Hematopoietic multipotent progenitor cell treated with erythropoietin and hydrocortisone succinate and interleukin-3 and kit ligand, for 6 days (in vitro differentiated cells): ENCODE measurements around the gene CDC42BPB.

Experiments used
- DNase-seq: peaks from one replicate; pipeline ENCODE4 v3.0.0-alpha.2; 2015

The CDC42BPB gene

GRCh38 chr14:102926104-102926503 lies 131.2 kb downstream of the CDC42BPB start:
- no peak for DNase-seq

GRCh38 chr14:102925646-102926045 lies 131.7 kb downstream of the CDC42BPB start:
- DNase-seq = no peak

- DNase-seq = no peak
These were observed 132.4 kb downstream of the CDC42BPB start for GRCh38 chr14:102924632-102925588.

DNA sequence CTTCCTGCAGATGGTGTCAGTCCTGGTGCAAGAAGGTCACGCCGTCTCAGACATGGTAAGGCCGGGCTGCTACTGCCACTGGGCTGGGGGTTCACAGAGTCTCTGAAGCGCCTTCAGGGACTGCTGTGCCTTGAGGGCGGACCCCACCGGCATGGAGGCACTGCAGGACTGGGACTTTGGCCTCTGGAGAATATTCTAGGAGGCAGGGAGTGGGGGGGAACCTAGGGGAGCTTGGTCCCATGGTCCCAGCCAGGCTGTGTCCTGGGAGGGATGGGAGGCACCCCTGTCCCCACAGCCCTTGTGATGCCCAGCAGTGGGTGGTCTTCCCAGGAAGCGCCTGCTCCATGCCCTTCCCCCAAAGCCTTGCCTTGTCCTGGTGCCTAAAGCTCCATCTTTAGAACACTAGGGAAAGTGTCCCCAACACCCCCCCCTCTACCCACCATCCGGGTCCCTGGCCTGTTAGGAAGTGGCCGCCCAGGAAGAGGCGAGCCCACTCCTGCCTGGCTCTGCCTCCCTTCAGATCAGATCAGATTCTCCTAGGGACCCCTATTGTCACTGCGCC lies 133.3 kb downstream of the CDC42BPB start:
- DNase-seq = no peak

DNA sequence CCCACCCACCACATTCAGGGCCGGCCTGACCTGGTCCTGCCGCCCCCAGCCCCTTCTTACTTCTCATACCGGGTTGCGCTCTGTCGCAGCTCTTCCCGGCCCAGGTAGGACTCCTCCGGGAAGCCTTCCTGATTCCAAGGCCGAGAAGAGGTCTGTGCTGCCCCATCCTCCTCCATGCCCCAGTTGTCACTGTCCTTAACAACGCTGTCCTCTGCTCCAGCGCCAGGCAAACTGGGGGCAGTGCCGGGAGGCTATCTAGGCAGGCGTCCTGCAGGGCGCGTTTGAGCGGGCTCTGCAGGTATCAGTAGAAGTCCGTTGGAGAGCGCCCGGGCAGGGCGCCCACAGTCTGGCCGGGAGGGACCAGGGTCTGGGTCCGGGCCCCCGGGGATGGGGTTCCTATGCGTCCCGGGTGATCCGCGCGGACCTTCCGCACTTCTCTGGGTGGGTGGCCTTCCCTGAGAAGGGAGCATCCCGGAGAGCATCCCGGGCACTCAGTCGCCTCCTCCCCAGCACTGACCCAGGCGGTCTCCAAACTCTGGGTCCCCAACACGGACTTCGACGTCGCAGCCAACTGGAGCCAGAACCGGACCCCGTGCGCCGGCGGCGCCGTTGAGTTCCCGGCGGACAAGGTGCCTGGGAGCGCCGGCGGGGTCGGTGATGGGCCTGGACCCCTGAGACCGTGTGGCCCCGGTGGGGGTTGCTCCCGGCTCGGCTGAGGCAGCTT lies 134.0 kb downstream of the CDC42BPB start:
- DNase-seq = no peak

GRCh38 chr14:102922490-102923200 lies 134.7 kb downstream of the CDC42BPB start, which contains the start of gene AMN:
TSS of gene AMN (plus strand) at chr14:102922663. CDS start at chr14:102922689, 26 bp downstream.
- peak; percentile 53 for DNase-seq

DNA sequence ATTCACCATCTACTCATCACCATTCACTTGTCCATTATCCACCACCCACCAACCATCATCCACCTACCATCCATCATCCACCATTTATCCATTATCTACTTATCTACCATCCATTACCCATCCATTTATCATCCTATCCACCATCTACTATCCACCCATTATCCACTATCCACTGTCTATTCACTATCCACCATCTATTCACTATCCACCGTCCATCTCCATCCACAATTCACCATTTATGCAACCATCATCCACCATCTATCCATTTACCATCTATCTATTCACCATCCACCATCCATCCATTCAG lies 136.4 kb downstream of the CDC42BPB start:
- DNase-seq = no peak

- no peak for DNase-seq
These were observed 136.9 kb downstream of the CDC42BPB start for GRCh38 chr14:102920273-102920997.

GRCh38 chr14:102918438-102918837 lies 138.9 kb downstream of the CDC42BPB start:
- no peak for DNase-seq

DNA sequence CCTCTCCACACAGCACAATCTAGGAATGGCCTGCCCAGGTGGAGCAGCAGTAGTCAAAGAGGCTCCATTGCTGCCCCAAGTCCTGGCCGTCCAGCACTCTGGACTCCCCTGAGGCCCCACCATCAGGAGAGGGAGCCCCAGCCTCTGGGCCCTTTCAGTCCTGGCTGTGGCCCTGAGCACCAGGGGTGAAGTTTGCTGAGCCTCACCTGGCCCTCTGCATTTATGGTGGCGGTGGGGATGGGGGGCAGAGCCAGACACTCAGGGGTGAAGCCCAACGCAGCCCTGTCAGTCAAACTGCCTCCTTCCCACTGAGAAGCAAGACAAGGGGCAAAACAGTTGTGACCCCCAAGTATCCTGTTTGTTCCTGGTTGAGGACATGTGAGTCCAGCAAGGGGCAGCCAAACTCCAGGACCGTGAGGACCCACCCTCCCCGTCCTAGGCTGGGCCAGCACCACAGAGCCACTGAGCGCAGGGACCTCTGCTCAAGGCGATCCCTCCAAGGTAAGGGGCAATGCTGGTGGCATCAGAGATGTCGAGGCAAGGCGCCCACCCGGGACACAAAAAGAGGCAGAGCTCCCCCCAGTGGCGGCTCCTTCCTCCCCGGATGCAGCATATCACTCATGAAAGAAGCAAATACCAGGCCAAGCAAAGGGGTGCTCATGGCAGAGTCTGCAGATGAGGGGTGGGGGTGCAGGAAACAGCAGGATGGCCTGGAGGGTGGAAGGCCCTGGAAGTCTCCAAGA lies 139.7 kb downstream of the CDC42BPB start:
- DNase-seq = peak; percentile 72

GRCh38 chr14:102917056-102917385 lies 140.3 kb downstream of the CDC42BPB start:
- DNase-seq = no peak

DNA sequence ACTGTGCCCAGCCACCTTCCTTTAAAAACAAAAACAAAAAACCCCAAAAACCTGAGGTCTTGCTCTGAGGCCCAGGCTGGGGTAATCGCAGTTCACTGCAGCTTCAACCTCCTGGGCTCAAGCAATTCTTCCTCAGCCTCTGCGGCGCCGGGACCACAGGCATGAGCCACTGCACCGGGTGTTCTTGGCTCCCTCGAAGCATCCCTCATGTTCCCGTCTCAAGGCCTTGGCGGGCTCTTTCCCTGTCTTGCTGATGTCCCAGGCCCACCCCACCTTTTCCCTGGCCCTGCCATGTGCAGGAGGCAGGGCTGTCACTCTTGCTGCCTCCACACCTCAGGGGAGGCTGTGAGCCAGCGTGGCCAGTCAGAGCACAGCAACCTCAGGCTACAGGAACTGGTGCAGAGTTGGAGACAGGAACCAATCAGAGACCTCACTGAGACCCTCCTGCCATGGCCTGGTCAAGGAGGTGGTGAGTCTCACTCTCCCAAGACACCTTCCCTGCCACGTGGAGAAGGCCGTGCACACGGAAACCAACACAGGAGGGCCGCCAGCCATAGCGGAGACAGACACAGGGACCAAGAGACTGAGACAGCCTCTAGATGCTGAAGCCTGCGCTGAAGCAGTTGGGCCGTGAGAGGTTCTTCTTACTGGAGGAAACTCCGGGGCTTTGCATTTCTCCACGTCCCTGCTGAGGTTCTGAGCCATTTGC lies 140.8 kb downstream of the CDC42BPB start:
- no peak for DNase-seq

GRCh38 chr14:102915292-102916110 lies 141.8 kb downstream of the CDC42BPB start:
- DNase-seq = no peak

- no peak for DNase-seq
These were observed 142.7 kb downstream of the CDC42BPB start for GRCh38 chr14:102914474-102915291.

- DNase-seq = no peak
These were observed 143.8 kb downstream of the CDC42BPB start for GRCh38 chr14:102913341-102914211.

DNA sequence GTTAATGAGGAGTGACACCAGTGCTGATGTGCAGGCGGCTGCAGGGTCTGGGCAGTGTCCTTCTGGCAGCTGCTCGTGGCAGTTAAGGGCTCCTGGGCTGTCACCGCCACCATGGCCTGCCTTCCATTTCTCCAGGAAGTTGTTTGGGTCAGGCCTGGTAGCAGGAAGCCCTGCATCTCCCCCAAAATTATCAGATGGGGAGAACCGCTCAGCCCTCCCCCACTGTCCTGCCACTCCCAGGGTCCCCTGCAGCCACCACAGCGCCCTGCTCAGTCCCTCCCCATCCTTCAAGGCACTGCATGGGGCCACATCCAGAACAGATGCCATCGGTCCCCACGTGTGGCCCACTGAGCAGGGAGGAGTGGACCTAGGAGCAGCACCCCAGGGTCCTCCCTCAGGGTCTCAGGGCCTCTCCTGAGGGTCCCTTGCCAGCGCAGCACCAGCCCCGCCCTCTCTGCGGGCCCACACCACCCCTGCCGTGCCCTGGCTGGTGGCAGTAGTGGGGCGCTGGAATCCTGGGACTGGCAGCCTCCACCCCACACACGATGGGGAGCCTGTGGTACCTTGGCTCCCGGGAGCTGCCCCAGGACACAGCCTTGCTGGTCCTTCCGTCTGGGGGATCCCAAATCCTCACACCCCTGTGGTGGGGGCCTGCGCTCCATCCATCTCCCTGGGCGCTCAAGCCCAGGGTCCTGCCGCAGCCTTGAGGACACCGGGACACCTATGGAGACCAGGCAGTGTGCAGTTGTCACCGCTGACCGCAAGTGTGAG lies 145.2 kb downstream of the CDC42BPB start:
- no peak for DNase-seq

GRCh38 chr14:102911541-102911951 lies 145.8 kb downstream of the CDC42BPB start:
- no peak for DNase-seq
